ENCODE measurements around the gene ARHGEF28.

The ARHGEF28 gene

DNA sequence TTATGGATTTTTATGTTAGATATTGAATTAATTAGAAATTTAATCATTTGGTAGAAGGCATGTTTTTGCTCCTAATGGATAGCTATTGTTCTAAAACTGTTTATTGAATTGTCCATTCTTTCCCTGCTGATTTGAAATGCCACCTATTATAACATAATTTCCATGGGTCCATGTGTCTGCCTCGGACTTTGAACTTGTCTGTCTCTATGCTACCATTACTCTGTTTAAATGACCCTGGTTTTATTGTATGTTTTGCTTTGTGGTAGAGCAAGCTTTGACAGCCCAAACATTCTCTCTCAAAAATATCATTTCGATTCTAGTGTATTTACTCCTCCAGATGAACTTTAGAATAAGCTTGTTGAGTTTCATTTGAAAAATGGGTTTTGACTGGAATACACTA, 120.6 kb downstream of the ARHGEF28 start:
- Mint-ChIP-seq H3K27ac (no peak overlapping the region), H3K27me3 (ENCODE audit: low read depth) (peaks cover 29% of the 10 kb centered on the region), H3K4me1 (ENCODE audit: low read depth) (no peaks in the 10 kb centered on the region), H3K36me3 (ENCODE audit: low read depth) (no peaks in the 10 kb centered on the region), H3K9me3 (no peaks in the 10 kb centered on the region), H3K4me3 (no peak overlapping the region)

- H3K27ac Mint-ChIP-seq: no peak overlapping the region
- H3K36me3 Mint-ChIP-seq (ENCODE audit: low read depth): no peaks in the 10 kb centered on the region
- H3K9me3 Mint-ChIP-seq: no peaks in the 10 kb centered on the region
- H3K4me1 Mint-ChIP-seq (ENCODE audit: low read depth): no peaks in the 10 kb centered on the region
- H3K4me3 Mint-ChIP-seq: no peak overlapping the region
- peaks cover 34% of the 10 kb centered on the region for H3K27me3 Mint-ChIP-seq (ENCODE audit: low read depth)
Measured at GRCh38 chr5:73747696-73748380, 121.8 kb downstream of the ARHGEF28 start.

DNA sequence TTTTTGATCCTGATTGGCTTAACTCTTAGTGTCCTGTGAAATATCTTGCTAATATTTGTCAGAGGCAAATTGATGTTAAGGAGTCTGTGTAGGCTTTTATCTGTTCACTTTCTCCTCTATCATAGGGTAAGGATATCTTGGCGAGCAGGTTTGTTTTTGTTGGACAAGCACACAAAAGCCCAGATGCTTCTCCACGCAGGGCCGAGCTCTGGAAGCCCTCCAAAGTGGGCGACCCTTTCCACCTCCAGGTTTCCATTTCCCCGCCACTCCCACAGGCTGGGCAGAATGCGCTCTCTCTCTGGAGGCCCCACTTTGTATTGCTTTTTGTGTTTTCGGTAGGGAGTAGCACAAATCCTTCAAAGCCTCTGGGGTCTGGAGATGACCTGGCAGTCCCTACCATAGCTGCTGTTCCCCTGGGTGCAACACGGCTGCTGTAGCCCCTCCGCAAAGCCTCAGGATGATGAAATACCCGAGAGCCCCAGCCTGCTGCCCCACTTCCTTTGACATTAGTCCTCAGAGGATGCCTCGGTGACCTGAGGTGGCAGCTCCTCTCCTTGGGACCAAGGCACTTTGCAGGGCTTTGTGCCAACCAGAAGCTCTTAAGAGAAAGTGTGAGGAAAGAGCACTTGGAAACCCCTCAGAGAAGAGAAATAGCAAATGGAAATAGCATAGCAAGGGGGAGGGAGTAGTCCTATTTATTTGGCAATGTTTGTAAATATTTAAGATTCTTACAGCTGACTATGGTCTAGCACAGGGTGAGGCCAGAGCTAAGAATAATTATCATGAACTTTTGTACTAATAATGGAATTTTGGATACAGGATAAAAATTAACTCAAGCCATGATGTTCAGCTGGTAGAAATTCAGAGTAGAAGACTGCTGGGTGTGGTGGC, 122.8 kb downstream of the ARHGEF28 start:
- H3K4me1 Mint-ChIP-seq (ENCODE audit: low read depth): no peaks in the 10 kb centered on the region
- H3K4me3 Mint-ChIP-seq: no peak overlapping the region
- peaks cover 34% of the 10 kb centered on the region for H3K27me3 Mint-ChIP-seq (ENCODE audit: low read depth)
- no peaks in the 10 kb centered on the region for H3K9me3 Mint-ChIP-seq
- no peaks in the 10 kb centered on the region for H3K36me3 Mint-ChIP-seq (ENCODE audit: low read depth)
- no peak overlapping the region for H3K27ac Mint-ChIP-seq

GRCh38 chr5:73749485-73750270, 123.7 kb downstream of the ARHGEF28 start:
- Mint-ChIP-seq H3K9me3 (no peaks in the 10 kb centered on the region), H3K4me3 (no peak overlapping the region), H3K36me3 (ENCODE audit: low read depth) (no peaks in the 10 kb centered on the region), H3K4me1 (ENCODE audit: low read depth) (no peaks in the 10 kb centered on the region), H3K27me3 (ENCODE audit: low read depth) (peaks cover 34% of the 10 kb centered on the region), H3K27ac (no peak overlapping the region)

DNA sequence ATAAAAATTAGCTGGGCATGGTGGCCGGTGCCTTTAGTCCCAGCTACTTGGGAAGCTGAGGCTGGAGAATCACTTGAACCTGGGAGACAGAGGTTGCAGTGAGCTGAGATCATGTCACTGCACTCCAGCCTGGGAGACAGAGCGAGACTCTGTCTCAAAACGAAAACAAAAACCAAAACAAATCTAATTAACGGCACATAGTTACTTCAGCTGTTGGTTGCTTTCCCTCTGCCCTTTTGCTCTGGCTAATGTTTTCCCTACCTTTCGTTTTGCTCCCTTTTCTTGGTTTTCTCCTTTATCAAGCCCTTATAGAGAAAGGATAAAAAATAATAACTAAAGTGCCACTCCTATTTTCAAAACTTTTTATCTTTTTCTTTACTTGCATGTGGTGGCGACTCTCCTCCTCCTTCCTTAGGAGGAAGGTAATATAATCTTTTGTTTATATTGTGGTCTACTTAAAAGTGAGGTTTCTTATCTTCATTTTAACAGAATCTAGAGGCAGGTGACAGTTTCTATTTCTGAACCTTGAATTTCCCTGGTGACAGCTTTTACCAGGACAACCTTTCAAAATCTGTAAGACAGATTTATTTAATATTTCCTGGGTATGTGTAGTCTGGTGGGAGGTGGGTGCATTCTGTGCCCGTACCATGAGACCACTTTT, 125.4 kb downstream of the ARHGEF28 start:
- H3K4me3 Mint-ChIP-seq: no peak overlapping the region

GRCh38 chr5:73754254-73754653, 128.3 kb downstream of the ARHGEF28 start:
- Mint-ChIP-seq H3K27ac (no peak overlapping the region), H3K4me1 (ENCODE audit: low read depth) (no peaks in the 10 kb centered on the region), H3K36me3 (ENCODE audit: low read depth) (no peaks in the 10 kb centered on the region), H3K27me3 (ENCODE audit: low read depth) (peaks cover 14% of the 10 kb centered on the region), H3K9me3 (no peaks in the 10 kb centered on the region), H3K4me3 (no peak overlapping the region)

More for the DNA sequence above, 125.4 kb downstream of the ARHGEF28 start:
- no peaks in the 10 kb centered on the region for H3K9me3 Mint-ChIP-seq
- H3K27ac Mint-ChIP-seq: no peak overlapping the region
- peaks cover 20% of the 10 kb centered on the region for H3K27me3 Mint-ChIP-seq (ENCODE audit: low read depth)
- no peaks in the 10 kb centered on the region for H3K4me1 Mint-ChIP-seq (ENCODE audit: low read depth)
- no peaks in the 10 kb centered on the region for H3K36me3 Mint-ChIP-seq (ENCODE audit: low read depth)

DNA sequence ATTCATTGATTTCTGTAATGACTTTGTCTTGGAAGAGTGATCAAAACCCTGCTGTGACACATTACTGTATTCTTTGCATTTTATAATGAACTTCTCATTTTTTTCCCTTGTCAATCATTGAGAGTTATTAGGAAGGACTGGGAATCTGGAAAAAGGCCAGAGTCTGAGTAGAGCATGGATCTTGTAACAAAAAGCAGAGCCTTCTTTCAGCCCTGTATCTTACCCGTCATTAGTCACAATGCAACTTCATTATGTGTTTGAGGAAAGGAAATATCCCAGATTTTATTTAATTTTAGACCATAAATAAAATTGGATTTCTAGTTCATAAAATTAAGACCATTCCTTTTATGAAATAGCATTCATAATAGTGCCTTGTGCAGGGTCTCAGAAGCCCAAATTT, 131.4 kb downstream of the ARHGEF28 start:
- no peaks in the 10 kb centered on the region for H3K36me3 Mint-ChIP-seq (ENCODE audit: low read depth)
- H3K4me1 Mint-ChIP-seq (ENCODE audit: low read depth): no peaks in the 10 kb centered on the region
- H3K27me3 Mint-ChIP-seq (ENCODE audit: low read depth): peaks cover 3% of the 10 kb centered on the region
- no peak overlapping the region for H3K27ac Mint-ChIP-seq
- no peaks in the 10 kb centered on the region for H3K9me3 Mint-ChIP-seq
- no peak overlapping the region for H3K4me3 Mint-ChIP-seq

DNA sequence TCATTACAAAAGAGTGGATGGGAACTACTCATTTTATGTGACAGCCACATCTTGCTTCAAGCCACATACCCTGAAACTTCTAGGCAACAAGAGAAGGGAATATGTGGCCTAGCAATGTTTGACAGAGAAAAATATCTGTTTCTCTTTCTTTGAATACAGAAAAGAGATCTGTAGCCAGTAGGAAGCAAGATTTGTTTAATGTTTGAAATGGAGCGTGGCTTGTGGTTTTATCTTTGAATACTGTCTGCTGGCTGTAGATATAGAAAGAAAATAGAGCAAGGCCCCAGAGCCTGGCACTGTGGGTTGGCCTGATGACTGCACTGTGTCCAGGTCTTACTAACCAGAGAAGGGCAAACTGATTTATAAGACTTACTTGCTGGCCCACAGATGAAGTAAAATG, 133.8 kb downstream of the ARHGEF28 start:
- Mint-ChIP-seq H3K4me3 (no peak overlapping the region), H3K36me3 (ENCODE audit: low read depth) (no peaks in the 10 kb centered on the region), H3K9me3 (no peaks in the 10 kb centered on the region), H3K27ac (no peak overlapping the region), H3K4me1 (ENCODE audit: low read depth) (no peaks in the 10 kb centered on the region), H3K27me3 (ENCODE audit: low read depth) (peaks cover 6% of the 10 kb centered on the region)

- Mint-ChIP-seq H3K27me3 (ENCODE audit: low read depth) (peaks cover 3% of the 10 kb centered on the region), H3K4me1 (ENCODE audit: low read depth) (no peaks in the 10 kb centered on the region), H3K9me3 (peaks cover 8% of the 10 kb centered on the region), H3K36me3 (ENCODE audit: low read depth) (no peaks in the 10 kb centered on the region), H3K27ac (no peak overlapping the region), H3K4me3 (no peak overlapping the region)
Measured at GRCh38 chr5:73763300-73764032, 137.5 kb downstream of the ARHGEF28 start.

GRCh38 chr5:73764586-73764985, 138.6 kb downstream of the ARHGEF28 start:
- peaks cover 3% of the 10 kb centered on the region for H3K27me3 Mint-ChIP-seq (ENCODE audit: low read depth)
- no peak overlapping the region for H3K4me3 Mint-ChIP-seq
- H3K9me3 Mint-ChIP-seq: peaks cover 12% of the 10 kb centered on the region
- H3K36me3 Mint-ChIP-seq (ENCODE audit: low read depth): no peaks in the 10 kb centered on the region
- no peaks in the 10 kb centered on the region for H3K4me1 Mint-ChIP-seq (ENCODE audit: low read depth)
- no peak overlapping the region for H3K27ac Mint-ChIP-seq

DNA sequence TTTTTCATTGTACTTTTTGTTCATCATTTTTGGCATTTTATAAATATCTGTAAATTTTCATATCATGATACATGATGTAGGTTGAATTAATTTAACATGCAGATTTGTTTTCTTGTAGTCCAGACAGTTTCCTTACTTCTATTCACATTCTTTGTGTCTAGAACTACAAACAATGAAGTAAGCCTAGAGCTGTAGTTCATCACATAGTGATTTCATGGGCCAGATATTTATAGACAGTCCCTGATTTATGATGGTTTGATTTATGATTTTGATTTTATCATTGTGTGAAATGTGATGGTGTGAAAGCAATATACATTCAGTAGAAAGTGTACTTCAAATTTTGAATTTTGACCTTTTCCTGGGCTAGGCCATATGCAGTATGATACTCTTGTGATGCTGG, 139.0 kb downstream of the ARHGEF28 start:
- H3K36me3 Mint-ChIP-seq (ENCODE audit: low read depth): no peaks in the 10 kb centered on the region
- H3K4me1 Mint-ChIP-seq (ENCODE audit: low read depth): no peaks in the 10 kb centered on the region
- H3K4me3 Mint-ChIP-seq: no peak overlapping the region
- H3K9me3 Mint-ChIP-seq: peaks cover 12% of the 10 kb centered on the region
- no peak overlapping the region for H3K27ac Mint-ChIP-seq
- peaks cover 3% of the 10 kb centered on the region for H3K27me3 Mint-ChIP-seq (ENCODE audit: low read depth)

GRCh38 chr5:73766902-73767301, 140.9 kb downstream of the ARHGEF28 start:
- Mint-ChIP-seq H3K27me3 (ENCODE audit: low read depth) (peaks cover 3% of the 10 kb centered on the region), H3K27ac (no peak overlapping the region), H3K36me3 (ENCODE audit: low read depth) (no peaks in the 10 kb centered on the region), H3K9me3 (peaks cover 12% of the 10 kb centered on the region), H3K4me3 (no peak overlapping the region), H3K4me1 (ENCODE audit: low read depth) (no peaks in the 10 kb centered on the region)

DNA sequence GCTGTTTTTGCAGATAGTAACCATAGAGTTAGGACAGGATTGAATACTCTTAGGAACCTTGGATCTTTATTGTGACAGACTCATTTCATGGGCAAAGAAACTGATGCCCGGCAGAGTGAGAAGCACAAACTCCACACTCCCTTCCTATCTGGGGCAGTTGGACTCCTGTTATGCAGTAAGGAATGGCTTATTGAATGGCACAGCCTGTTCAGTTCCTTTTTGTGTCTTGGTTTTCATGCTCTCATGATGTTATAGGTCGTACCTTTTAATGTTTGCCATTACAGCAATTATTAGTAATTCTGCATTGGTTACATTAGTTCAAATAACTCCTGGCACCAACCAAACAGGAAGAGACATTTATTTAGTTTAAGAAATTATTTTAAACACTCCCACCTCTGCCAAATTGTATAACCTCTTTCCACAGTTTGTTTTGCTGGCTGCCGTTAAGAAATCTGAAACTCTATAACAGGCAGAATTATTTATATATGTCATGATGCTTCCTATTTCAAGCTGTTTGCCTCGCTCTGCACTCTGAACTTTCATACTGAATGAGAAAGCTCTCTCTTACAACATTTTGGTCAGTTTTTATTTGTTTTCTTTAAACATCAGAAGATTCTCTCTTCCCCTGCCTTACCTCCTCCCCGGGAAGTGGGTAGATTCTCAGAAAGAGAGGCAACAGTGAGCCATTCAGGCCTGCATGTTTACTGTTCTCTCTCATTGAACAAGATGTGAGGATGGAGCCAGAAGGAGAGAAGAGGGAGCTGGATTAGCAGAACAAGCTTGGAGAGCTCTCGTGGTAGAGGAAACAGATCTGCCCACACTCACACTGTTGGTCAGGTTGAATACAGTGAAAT, 144.4 kb downstream of the ARHGEF28 start:
- peaks cover 12% of the 10 kb centered on the region for H3K9me3 Mint-ChIP-seq
- no peaks in the 10 kb centered on the region for H3K36me3 Mint-ChIP-seq (ENCODE audit: low read depth)
- no peak overlapping the region for H3K27ac Mint-ChIP-seq

More for the DNA sequence above, 144.4 kb downstream of the ARHGEF28 start:
- Mint-ChIP-seq H3K4me3 (no peak overlapping the region), H3K4me1 (ENCODE audit: low read depth) (no peaks in the 10 kb centered on the region), H3K27me3 (ENCODE audit: low read depth) (no peaks in the 10 kb centered on the region)

All from T-helper 1 cell treated with Interleukin-12 subunit alpha and Interleukin-12 subunit beta and Interleukin-4 antibody, amounts not matched to agents 30 μg/mL and 1 μg/mL, for 36 hours (primary cell).